ENCODE data around the gene AP1B1. TPM values are rescaled to one million over a fixed set of nuclear protein-coding genes. Genes with fewer than 3 reads are reported as not detected.

The AP1B1 gene
- polyA plus RNA-seq, 1 donor from 2014 or later = 43.8 TPM

- no peak for TF ChIP-seq RAD21 (conservative IDR thresholded peaks at IDR 0.05)
- no peak for TF ChIP-seq REST (IDR thresholded peaks at IDR 0.05; ENCODE audit: borderline replicate concordance)
- no peak for TF ChIP-seq SMC3 (conservative IDR thresholded peaks at IDR 0.05; ENCODE audit: poor library complexity)
- TF ChIP-seq EP300 (conservative IDR thresholded peaks at IDR 0.05; ENCODE audit: poor library complexity, severe bottlenecking) = no peak
- TF ChIP-seq CTCF (IDR thresholded peaks at IDR 0.05; ENCODE audit: poor library complexity, severe bottlenecking) = no peak
- TF ChIP-seq MXI1 (conservative IDR thresholded peaks at IDR 0.05; ENCODE audit: poor library complexity, severe bottlenecking) = no peak
- Histone ChIP-seq H3K79me2 (replicated peaks; ENCODE audit: insufficient read depth, low read length) (no peaks in the 10 kb centered on the region), H3K4me2 (ENCODE audit: low read length) (no peak overlapping the region), H3K9me2 (ENCODE audit: insufficient read depth, low read length) (no peaks in the 10 kb centered on the region), H4K20me1 (ENCODE audit: insufficient read depth) (no peaks in the 10 kb centered on the region), H3K9me3 (ENCODE audit: low read length) (no peaks in the 10 kb centered on the region), H3K27me3 (ENCODE audit: insufficient read depth, low read depth, low read length) (no peaks in the 10 kb centered on the region), H3K27ac (ENCODE audit: low read length) (no peak overlapping the region), H2AFZ (ENCODE audit: low read depth, low read length) (no peak overlapping the region), H3F3A (ENCODE audit: insufficient read depth, low read length, poor library complexity, severe bottlenecking) (no peaks in the 10 kb centered on the region), H3K36me3 (ENCODE audit: insufficient read depth, low read length) (no peaks in the 10 kb centered on the region), H3K4me3 (ENCODE audit: low read length) (no peak overlapping the region), H3K9ac (ENCODE audit: low read length) (no peak overlapping the region)
Observed at GRCh38 chr22:29325356-29325755, 63.0 kb downstream of the AP1B1 start.

- no peaks in the 10 kb centered on the region for H3K27me3 ChIP-seq (ENCODE audit: insufficient read depth, low read depth, low read length)
- H3F3A ChIP-seq (ENCODE audit: insufficient read depth, low read length, poor library complexity, severe bottlenecking) = no peaks in the 10 kb centered on the region
- no peak overlapping the region for H2AFZ ChIP-seq (ENCODE audit: low read depth, low read length)
- no peaks in the 10 kb centered on the region for H3K9me3 ChIP-seq (ENCODE audit: low read length)
- no peaks in the 10 kb centered on the region for H3K9me2 ChIP-seq (ENCODE audit: insufficient read depth, low read length)
- H4K20me1 ChIP-seq (ENCODE audit: insufficient read depth) = no peaks in the 10 kb centered on the region
- no peaks in the 10 kb centered on the region for H3K36me3 ChIP-seq (ENCODE audit: insufficient read depth, low read length)
- H3K4me2 ChIP-seq (ENCODE audit: low read length) = no peak overlapping the region
- H3K4me3 ChIP-seq (ENCODE audit: low read length) = no peak overlapping the region
- H3K9ac ChIP-seq (ENCODE audit: low read length) = no peak overlapping the region
- no peaks in the 10 kb centered on the region for H3K79me2 ChIP-seq (replicated peaks; ENCODE audit: insufficient read depth, low read length)
- H3K27ac ChIP-seq (ENCODE audit: low read length) = no peak overlapping the region
- no peak for TF ChIP-seq RAD21 (conservative IDR thresholded peaks at IDR 0.05)
- no peak for TF ChIP-seq MXI1 (conservative IDR thresholded peaks at IDR 0.05; ENCODE audit: poor library complexity, severe bottlenecking)
- no peak for TF ChIP-seq SMC3 (conservative IDR thresholded peaks at IDR 0.05; ENCODE audit: poor library complexity)
Observed at GRCh38 chr22:29323641-29324040, 64.7 kb downstream of the AP1B1 start.

- Histone ChIP-seq H4K20me1 (ENCODE audit: insufficient read depth) (no peaks in the 10 kb centered on the region), H3K4me3 (ENCODE audit: low read length) (no peak overlapping the region), H3K79me2 (replicated peaks; ENCODE audit: insufficient read depth, low read length) (no peaks in the 10 kb centered on the region), H3K27ac (ENCODE audit: low read length) (no peak overlapping the region), H2AFZ (ENCODE audit: low read depth, low read length) (no peak overlapping the region), H3K4me2 (ENCODE audit: low read length) (no peak overlapping the region), H3K9me3 (ENCODE audit: low read length) (no peaks in the 10 kb centered on the region), H3K9ac (ENCODE audit: low read length) (no peak overlapping the region), H3K36me3 (ENCODE audit: insufficient read depth, low read length) (no peaks in the 10 kb centered on the region), H3K27me3 (ENCODE audit: insufficient read depth, low read depth, low read length) (peaks cover 14% of the 10 kb centered on the region), H3K9me2 (ENCODE audit: insufficient read depth, low read length) (no peaks in the 10 kb centered on the region), H3F3A (ENCODE audit: insufficient read depth, low read length, poor library complexity, severe bottlenecking) (no peaks in the 10 kb centered on the region)
- no peak for TF ChIP-seq TAF1 (IDR thresholded peaks at IDR 0.05; ENCODE audit: low read depth)
- TF ChIP-seq REST (IDR thresholded peaks at IDR 0.05; ENCODE audit: borderline replicate concordance) = no peak
- no peak for TF ChIP-seq CTCF (IDR thresholded peaks at IDR 0.05; ENCODE audit: poor library complexity, severe bottlenecking)
- TF ChIP-seq EZH2 (IDR thresholded peaks at IDR 0.05; ENCODE audit: borderline replicate concordance, insufficient read depth, low read length, poor library complexity, severe bottlenecking) = no peak
- TF ChIP-seq EP300 (conservative IDR thresholded peaks at IDR 0.05; ENCODE audit: poor library complexity, severe bottlenecking) = no peak
- no peak for TF ChIP-seq SMC3 (conservative IDR thresholded peaks at IDR 0.05; ENCODE audit: poor library complexity)
- TF ChIP-seq POLR2AphosphoS5 (IDR thresholded peaks at IDR 0.05) = no peak
- no peak for TF ChIP-seq MXI1 (conservative IDR thresholded peaks at IDR 0.05; ENCODE audit: poor library complexity, severe bottlenecking)
- no peak for TF ChIP-seq RAD21 (conservative IDR thresholded peaks at IDR 0.05)
Observed at GRCh38 chr22:29320546-29320945, 67.8 kb downstream of the AP1B1 start.
